Liver (tissue), 3 donors: ENCODE data around the gene PLEKHA5.

ENCODE experiments used
- ATF3 ChIP-seq: IDR thresholded peaks from 2 replicates; pipeline ENCODE4 v1.6.1; 2016; ENCODE audit warnings: antibody characterized with exemption
- CTCF ChIP-seq: fragments of 150-350 bp; IDR thresholded peaks from 2 replicates; pipeline ENCODE4 v1.5.1; 2017; ENCODE audit warnings: improper control_type of control experiment, low read depth, low read length; ENCODE audit not compliant: missing input control
- NR2F2 ChIP-seq: IDR thresholded peaks from 2 replicates; pipeline ENCODE4 v1.6.1; 2016; ENCODE audit warnings: antibody characterized with exemption
- RAD21 ChIP-seq, 2 donors: IDR thresholded peaks; 2 replicates each; pipeline ENCODE4 v1.6.1; 2016; ENCODE audit warnings: antibody characterized with exemption in 2 of 2, mild to moderate bottlenecking in 2 of 2
- REST ChIP-seq: IDR thresholded peaks from 2 replicates; pipeline ENCODE4 v1.6.1; 2016; ENCODE audit warnings: antibody characterized with exemption, mild to moderate bottlenecking
- RXRA ChIP-seq, 2 donors: IDR thresholded peaks; 2 replicates each; pipeline ENCODE4 v1.6.1; 2017 to 2018; ENCODE audit warnings: antibody characterized with exemption in 2 of 2, mild to moderate bottlenecking in 1 of 2
- SP1 ChIP-seq: IDR thresholded peaks from 2 replicates; pipeline ENCODE4 v1.6.1; 2018; ENCODE audit warnings: antibody characterized with exemption, mild to moderate bottlenecking
- TAF1 ChIP-seq: conservative IDR thresholded peaks from 2 replicates; pipeline ENCODE4 v1.6.1; 2016; ENCODE audit warnings: antibody characterized with exemption, mild to moderate bottlenecking
- YY1 ChIP-seq: IDR thresholded peaks from 2 replicates; pipeline ENCODE4 v1.6.1; 2016; ENCODE audit warnings: antibody characterized with exemption, mild to moderate bottlenecking
- donor health status: healthy.
- donor health status: healthy.

- TF ChIP-seq CTCF (no peak), YY1 (no peak), RXRA (IDR thresholded peaks at IDR 0.05) (no peak), SP1 (no peak), TAF1 (no peak), ATF3 (no peak), NR2F2 (no peak), REST (no peak), RAD21 (IDR thresholded peaks at IDR 0.05) (no peak)
Observed at GRCh38 chr12:19239102-19239501, 109.6 kb downstream of the PLEKHA5 start.
